Measurements from ENCODE around the gene FAM90A1.
"Not testable (repeated sequence)": the region's sequence is repeated elsewhere in the genome, so short reads cannot be mapped to it uniquely, and the experiment has no call there.

DNA sequence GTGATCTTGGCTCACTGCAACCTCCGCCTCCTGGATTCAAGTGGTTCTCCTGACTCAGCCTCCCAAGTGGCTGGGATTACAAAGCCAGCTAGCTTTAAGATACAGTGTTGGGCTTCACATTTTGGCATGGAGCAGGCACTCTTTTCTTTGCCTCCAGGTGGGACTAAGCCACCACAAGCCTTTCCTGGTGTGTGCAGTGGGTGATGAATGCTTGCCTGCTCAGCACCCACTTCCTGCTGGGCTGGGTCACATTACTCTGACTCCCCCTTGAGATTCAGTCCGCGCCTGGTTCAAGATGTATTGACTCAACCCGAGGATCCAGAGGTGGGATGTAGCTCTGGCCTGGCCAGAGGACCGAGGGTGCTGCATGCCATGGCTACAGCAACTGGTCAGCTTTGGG, 28.9 kb upstream of the FAM90A1 start:
- TF ChIP-seq EZH2phosphoT487 (IDR thresholded peaks at IDR 0.05; ENCODE audit: low read length); CTCF (IDR thresholded peaks at IDR 0.05; ENCODE audit: low read length); EZH2 (optimal IDR thresholded peaks at IDR 0.05; ENCODE audit: low read depth, low read length): not testable (repeated sequence)
